Suprapubic skin (tissue), 3 donors: ENCODE data around the gene RELN.

Experiments
- CTCF ChIP-seq, 2 donors: fragments of 200-600 bp in 1 of 2; fragments of 450-650 bp in 1 of 2; sonication (generic) in 1 of 2; IDR thresholded peaks; one replicate each; pipeline ENCODE4 v1.5.1; 2016 to 2019; ENCODE audit warnings: antibody characterized with exemption in 2 of 2, mild to moderate bottlenecking in 1 of 2, moderate library complexity in 1 of 2
- EP300 ChIP-seq: sonication (generic); formaldehyde crosslinking; IDR thresholded peaks from one replicate; pipeline ENCODE4 v1.6.1; 2017; ENCODE audit warnings: antibody characterized with exemption
- POLR2A ChIP-seq, 2 donors: fragments of 450-650 bp; IDR thresholded peaks; one replicate each; pipeline ENCODE4 v1.6.1; 2017; ENCODE audit warnings: antibody characterized with exemption in 2 of 2, mild to moderate bottlenecking in 2 of 2, moderate library complexity in 2 of 2

DNA sequence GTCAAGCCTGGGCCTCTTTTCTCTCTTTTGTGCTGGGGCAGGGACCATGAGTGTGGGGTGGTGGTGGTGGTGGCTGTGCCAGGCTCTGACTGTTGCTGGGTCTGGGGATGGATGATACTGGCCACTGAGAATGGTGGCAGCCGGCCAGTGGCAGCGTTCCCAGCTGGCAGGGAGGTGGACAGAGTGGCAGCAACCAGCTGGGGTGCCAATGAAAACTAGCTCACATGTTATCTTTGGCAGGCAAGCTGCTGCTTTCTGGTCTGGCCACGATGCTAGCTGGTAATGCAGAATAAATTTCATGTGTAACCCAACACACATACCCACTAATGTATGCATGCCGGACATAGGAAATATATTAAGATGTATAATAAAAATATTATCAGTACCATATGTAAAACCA, 448.4 kb downstream of the RELN start:
- no peak for TF ChIP-seq CTCF (IDR thresholded peaks at IDR 0.05)
- TF ChIP-seq POLR2A (IDR thresholded peaks at IDR 0.05), result no peak
- TF ChIP-seq EP300, result no peak
